Measurements from ENCODE around the gene CCR7.

Gene CCR7

DNA sequence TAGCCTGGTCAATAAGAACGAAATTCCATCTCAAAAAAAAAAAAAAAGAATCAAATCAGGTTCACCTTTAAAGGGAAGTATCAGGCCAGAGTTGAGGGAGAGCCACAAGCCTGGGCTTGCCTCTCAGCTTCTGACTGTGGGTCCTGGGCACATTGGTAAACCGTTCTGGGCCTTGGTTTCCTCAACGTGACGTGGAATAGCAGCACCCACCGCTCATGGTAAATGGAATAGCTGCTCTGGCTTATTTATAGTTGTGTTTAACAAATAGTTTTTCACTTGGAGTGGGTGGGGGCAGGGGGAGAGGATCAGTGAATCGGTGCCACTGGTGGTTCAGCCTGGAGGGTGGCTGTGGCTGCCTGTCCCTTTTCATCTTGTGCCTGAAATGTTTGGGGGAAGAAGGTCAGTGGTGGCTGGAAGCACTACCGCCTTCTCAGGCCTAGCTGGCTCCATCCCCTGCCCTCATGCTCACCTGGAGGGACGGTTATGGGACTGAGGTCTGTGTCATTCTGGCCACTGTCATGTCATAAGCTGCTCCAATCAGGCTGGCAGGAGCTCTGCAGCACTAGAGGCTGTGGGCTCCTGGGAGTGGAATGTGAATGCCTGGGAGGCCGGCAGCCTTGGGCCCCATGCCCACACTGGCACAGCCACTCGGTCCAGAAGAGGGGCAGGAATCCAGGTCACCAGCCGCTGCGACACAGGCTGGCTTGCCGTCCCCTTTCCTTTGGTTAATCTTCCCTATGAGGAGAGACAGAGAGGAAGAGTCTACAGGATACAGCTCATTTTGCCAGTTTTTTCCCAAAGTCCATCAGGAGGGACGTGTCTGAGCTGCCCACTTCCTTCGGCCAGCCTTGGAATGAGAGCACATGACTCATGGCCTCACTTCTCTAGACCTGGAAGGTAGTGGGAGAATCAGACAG lies 27.0 kb downstream of the CCR7 start:
- no peak overlapping the region for H3K4me3 ChIP-seq (ENCODE audit: low read depth in 1 of 2, low read length in 1 of 2)
- H3K36me3 ChIP-seq: no peaks in the 10 kb centered on the region
- no peaks in the 10 kb centered on the region for H3K9me3 ChIP-seq
- TF ChIP-seq, protein P1, sequence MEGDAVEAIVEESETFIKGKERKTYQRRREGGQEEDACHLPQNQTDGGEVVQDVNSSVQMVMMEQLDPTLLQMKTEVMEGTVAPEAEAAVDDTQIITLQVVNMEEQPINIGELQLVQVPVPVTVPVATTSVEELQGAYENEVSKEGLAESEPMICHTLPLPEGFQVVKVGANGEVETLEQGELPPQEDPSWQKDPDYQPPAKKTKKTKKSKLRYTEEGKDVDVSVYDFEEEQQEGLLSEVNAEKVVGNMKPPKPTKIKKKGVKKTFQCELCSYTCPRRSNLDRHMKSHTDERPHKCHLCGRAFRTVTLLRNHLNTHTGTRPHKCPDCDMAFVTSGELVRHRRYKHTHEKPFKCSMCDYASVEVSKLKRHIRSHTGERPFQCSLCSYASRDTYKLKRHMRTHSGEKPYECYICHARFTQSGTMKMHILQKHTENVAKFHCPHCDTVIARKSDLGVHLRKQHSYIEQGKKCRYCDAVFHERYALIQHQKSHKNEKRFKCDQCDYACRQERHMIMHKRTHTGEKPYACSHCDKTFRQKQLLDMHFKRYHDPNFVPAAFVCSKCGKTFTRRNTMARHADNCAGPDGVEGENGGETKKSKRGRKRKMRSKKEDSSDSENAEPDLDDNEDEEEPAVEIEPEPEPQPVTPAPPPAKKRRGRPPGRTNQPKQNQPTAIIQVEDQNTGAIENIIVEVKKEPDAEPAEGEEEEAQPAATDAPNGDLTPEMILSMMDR (IDR thresholded peaks at IDR 0.05): no peak
- peaks cover 25% of the 10 kb centered on the region for H3K27me3 ChIP-seq
- no peaks in the 10 kb centered on the region for H3K4me1 ChIP-seq (ENCODE audit: control insufficient read depth in 1 of 2, insufficient read depth in 1 of 2, low read depth in 1 of 2, low read length in 1 of 2)
- H3K27ac ChIP-seq: no peak overlapping the region

DNA sequence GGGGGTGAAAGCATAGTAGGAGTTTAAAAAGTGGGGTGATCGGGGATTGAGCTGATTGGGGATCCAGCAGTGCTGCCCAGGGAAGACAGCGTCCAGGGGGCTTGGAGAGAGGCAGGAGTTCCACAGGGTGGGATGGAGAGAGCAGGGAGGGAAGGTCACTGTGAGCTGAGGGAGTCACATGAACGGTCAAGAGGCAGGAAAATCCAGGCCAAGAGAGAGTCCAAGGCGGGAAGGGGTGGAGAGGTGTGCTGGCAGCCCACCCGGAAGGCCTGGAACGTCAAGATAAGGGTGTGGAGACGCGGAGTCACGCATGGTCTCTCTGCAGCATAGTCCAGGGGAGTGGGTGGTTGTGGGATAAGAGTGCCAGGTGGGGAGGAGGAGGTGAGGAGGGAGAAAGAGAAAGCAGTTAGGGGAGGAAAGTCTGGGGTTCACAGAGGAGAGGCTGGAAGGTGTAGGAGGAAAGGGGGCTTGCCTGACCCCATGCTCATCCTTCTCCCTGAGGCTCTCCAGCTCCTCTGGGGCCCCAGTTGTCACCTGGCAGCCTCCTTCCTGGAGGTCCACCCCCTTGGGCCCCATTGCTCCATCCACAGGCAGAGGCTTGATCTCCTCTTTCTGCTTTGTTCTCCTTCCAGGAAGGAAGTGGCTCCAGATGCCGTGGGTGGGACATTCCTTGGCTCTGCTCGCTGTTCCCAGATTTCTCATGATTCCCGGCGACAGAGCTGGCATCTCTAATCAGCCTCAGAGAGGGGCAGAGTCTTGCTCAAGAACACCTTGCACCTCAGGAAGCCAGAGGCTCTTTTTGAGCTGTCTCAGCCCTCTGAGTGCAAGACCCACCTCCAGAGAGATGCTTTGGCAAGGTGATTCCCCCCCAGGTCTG lies 28.7 kb downstream of the CCR7 start:
- Histone ChIP-seq H3K9me3 (no peaks in the 10 kb centered on the region), H3K4me3 (ENCODE audit: low read depth in 1 of 2, low read length in 1 of 2) (no peak overlapping the region), H3K27ac (no peak overlapping the region), H3K27me3 (peaks cover 42% of the 10 kb centered on the region), H3K36me3 (no peaks in the 10 kb centered on the region), H3K4me1 (ENCODE audit: control insufficient read depth in 1 of 2, insufficient read depth in 1 of 2, low read depth in 1 of 2, low read length in 1 of 2) (no peaks in the 10 kb centered on the region)
- TF ChIP-seq, protein P1 (IDR thresholded peaks at IDR 0.05): no peak

DNA sequence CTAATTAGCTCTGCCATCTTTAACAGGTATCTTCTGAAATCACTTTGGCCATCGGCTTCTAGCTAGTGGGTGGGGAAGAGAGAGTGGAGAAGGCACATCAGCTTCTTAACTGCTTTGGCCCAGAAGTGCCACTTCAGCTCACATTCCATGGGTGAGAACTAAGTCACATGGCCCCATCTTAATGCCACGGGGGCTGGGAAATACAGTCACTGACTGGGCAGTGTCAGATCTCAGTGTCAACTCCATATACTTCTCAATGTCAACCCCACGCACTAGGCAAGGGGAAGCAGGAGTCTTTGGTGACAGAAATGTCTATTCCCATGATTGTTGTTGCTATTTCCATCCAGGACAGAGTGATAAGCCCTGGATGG lies 29.4 kb downstream of the CCR7 start:
- peaks cover 48% of the 10 kb centered on the region for H3K27me3 ChIP-seq
- H3K4me1 ChIP-seq (ENCODE audit: control insufficient read depth in 1 of 2, insufficient read depth in 1 of 2, low read depth in 1 of 2, low read length in 1 of 2): no peaks in the 10 kb centered on the region
- no peaks in the 10 kb centered on the region for H3K36me3 ChIP-seq
- no peak overlapping the region for H3K27ac ChIP-seq
- TF ChIP-seq, protein P1 (IDR thresholded peaks at IDR 0.05): no peak
- no peaks in the 10 kb centered on the region for H3K9me3 ChIP-seq
- no peak overlapping the region for H3K4me3 ChIP-seq (ENCODE audit: low read depth in 1 of 2, low read length in 1 of 2)

DNA sequence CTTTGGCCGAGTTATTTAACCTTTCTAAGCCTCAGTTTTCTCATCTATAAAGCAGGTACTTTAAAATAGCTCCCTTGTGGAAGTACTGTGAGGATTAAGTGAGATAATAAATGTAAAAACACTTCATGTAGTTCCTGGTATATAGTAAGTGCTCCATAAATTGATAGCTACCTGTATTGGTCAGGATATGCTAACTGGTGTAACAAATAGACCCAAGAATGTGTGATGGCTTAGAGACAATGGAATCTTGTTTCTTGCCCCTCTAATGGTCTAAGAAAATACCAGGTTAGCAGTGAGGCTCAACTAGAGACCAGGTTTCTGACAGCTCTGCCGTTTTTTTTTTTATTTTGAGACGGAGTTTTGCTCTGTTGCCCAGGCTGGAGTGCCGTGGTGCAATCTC lies 29.8 kb downstream of the CCR7 start:
- no peaks in the 10 kb centered on the region for H3K36me3 ChIP-seq
- TF ChIP-seq, protein P1 (IDR thresholded peaks at IDR 0.05): no peak
- H3K9me3 ChIP-seq: no peaks in the 10 kb centered on the region
- peaks cover 53% of the 10 kb centered on the region for H3K27me3 ChIP-seq
- H3K4me1 ChIP-seq (ENCODE audit: control insufficient read depth in 1 of 2, insufficient read depth in 1 of 2, low read depth in 1 of 2, low read length in 1 of 2): no peaks in the 10 kb centered on the region
- H3K27ac ChIP-seq: no peak overlapping the region
- no peak overlapping the region for H3K4me3 ChIP-seq (ENCODE audit: low read depth in 1 of 2, low read length in 1 of 2)

DNA sequence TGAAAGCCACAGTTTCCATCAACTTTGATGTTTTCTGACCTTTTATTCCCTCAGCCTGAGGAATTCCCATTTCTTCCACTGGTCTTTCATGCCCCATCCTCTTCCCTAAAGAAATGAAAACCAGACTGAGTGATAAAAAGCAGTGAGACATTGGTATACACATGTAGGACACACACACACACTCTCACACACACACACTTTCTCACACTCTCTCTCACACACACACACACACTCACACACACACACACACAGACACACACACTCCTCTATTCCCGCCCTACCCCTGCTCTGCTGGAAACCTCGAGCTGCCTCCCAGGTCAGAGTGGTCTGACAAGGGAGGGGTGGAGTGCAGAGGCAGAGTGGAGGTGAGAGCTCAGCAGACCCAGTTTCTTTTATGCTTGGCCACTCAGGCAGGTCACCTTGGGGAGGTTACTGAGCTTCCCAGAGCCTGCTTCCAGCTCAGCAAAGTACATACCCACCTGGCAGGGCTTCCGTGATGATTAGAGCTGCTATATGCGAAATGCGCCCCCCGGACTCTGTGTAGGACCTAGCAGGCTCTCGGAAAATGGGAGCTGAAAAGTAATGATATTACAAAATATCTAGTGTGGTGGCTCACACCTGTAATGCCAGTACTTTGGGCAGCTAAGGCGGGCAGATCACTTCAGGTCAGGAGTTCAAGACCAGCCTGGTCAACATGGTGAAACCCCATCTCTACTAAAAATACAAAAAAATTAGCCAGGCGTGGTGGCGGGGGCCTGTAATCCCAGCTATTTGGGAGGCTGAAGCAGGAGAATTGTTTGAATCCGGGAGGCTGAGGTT lies 30.7 kb downstream of the CCR7 start:
- Histone ChIP-seq H3K4me3 (ENCODE audit: low read depth in 1 of 2, low read length in 1 of 2) (no peak overlapping the region), H3K4me1 (ENCODE audit: control insufficient read depth in 1 of 2, insufficient read depth in 1 of 2, low read depth in 1 of 2, low read length in 1 of 2) (no peaks in the 10 kb centered on the region), H3K9me3 (no peaks in the 10 kb centered on the region), H3K27ac (no peak overlapping the region), H3K27me3 (peaks cover 60% of the 10 kb centered on the region), H3K36me3 (no peaks in the 10 kb centered on the region)
- TF ChIP-seq, protein P1 (IDR thresholded peaks at IDR 0.05): no peak

All from neutrophil (primary cell).